K562 (cell line): ENCODE data around the gene AFDN. TPM values are rescaled to one million over a fixed set of nuclear protein-coding genes. Genes with fewer than 3 reads are reported as not detected.

Experiments used
- ELF1 ChIP-seq: fragments of 200-800 bp; sonication (Bioruptor generic); IDR thresholded peaks from 2 replicates; pipeline ENCODE4 v1.6.1; 2016; ENCODE audit warnings: missing genetic modification characterization, missing compliant biosample characterization
- FOXA3 ChIP-seq, 2 experiments: fragments of 450-650 bp in 1 of 2; sonication (generic) in 1 of 2; formaldehyde crosslinking; IDR thresholded peaks in 1 of 2; conservative IDR thresholded peaks in 1 of 2; 2 replicates each; pipeline versions ENCODE4 v1.4.0 to v1.8.0; 2020 to 2022; ENCODE audit warnings: mild to moderate bottlenecking in 2 of 2, missing genetic modification reagents in 1 of 2
- HDAC6 ChIP-seq: IDR thresholded peaks from 2 replicates; pipeline ENCODE4 v1.6.1; 2012; ENCODE audit warnings: low read depth, mild to moderate bottlenecking, control low read depth, inconsistent platforms, low read length, moderate library complexity
- MEIS2 ChIP-seq: fragments of 450-650 bp; IDR thresholded peaks from 2 replicates; pipeline ENCODE4 v1.6.1; 2014; ENCODE audit warnings: mild to moderate bottlenecking; ENCODE audit not compliant: partially characterized antibody
- NR2C1 ChIP-seq, 2 experiments: fragments of 450-650 bp; IDR thresholded peaks; 2 replicates each; pipeline ENCODE4 v1.6.1; 2017; ENCODE audit warnings: mild to moderate bottlenecking in 2 of 2, antibody characterized with exemption in 1 of 2, inconsistent platforms in 1 of 2, missing compliant biosample characterization in 1 of 2, missing genetic modification characterization in 1 of 2
- NR3C1 ChIP-seq: sonication (generic); formaldehyde crosslinking; IDR thresholded peaks from 2 replicates; pipeline ENCODE4 v1.8.1; 2022; ENCODE audit warnings: missing genetic modification reagents
- ZNF586 ChIP-seq: fragments of 450-650 bp; formaldehyde crosslinking; conservative IDR thresholded peaks from 2 replicates; pipeline ENCODE4 v1.4.0; 2020; ENCODE audit warnings: mild to moderate bottlenecking, moderate library complexity
- polyA plus RNA-seq, 8 experiments: library from polyadenylated mRNA; depleted of rRNA in 4 of 8; stranded (reverse) in 5 of 8; unstranded in 3 of 8; fragments of >200 nt; fragmentation: Nextera tagmentation in 2 of 8; fragmentation: Illumina TruSeq in 1 of 8; extraction: Ambion mirVana in 2 of 8; extraction: Trizol in 1 of 8; gene quantifications; 2 replicates each; pipeline versions ENCODE4 v1.2.1 to v1.2.3, GENCODE V29; 2011 to 2014; ENCODE audit warnings: inconsistent platforms in 1 of 8, missing spikeins in 1 of 8
- total RNA-seq, 7 experiments: library from RNA; depleted of rRNA in 6 of 7; stranded (reverse); fragments of >200 nt in 6 of 7; fragmentation: Illumina TruSeq in 2 of 7; extraction: Trizol in 2 of 7; gene quantifications; 2 replicates each; pipeline versions ENCODE4 v1.2.1 to v1.2.3, GENCODE V29; 2011 to 2021; ENCODE audit warnings: low replicate concordance in 1 of 7
- TF ChIP-seq, protein P1 (sequence below): fragments of 250-450 bp; sonication (Bioruptor Pico); IDR thresholded peaks from 2 replicates; pipeline ENCODE4 v1.9.0; 2021; ENCODE audit warnings: mild to moderate bottlenecking, inconsistent platforms
- TF ChIP-seq, protein P2 (sequence below): sonication (generic); formaldehyde crosslinking; IDR thresholded peaks from 2 replicates; pipeline ENCODE4 v1.5.0; 2020; ENCODE audit warnings: missing genetic modification reagents
- TF ChIP-seq, protein P3 (sequence below): fragments of 150-350 bp; IDR thresholded peaks from 2 replicates; pipeline ENCODE4 v1.6.1; 2014; ENCODE audit warnings: low read depth, mild to moderate bottlenecking, low read length, borderline replicate concordance

The AFDN gene
- total and polyA plus RNA-seq, 9 of the 15 experiments (the other 6 are each of a cell fraction or from before 2014, with no cell fraction given), result 7.2 to 129 (median 105) TPM

DNA sequence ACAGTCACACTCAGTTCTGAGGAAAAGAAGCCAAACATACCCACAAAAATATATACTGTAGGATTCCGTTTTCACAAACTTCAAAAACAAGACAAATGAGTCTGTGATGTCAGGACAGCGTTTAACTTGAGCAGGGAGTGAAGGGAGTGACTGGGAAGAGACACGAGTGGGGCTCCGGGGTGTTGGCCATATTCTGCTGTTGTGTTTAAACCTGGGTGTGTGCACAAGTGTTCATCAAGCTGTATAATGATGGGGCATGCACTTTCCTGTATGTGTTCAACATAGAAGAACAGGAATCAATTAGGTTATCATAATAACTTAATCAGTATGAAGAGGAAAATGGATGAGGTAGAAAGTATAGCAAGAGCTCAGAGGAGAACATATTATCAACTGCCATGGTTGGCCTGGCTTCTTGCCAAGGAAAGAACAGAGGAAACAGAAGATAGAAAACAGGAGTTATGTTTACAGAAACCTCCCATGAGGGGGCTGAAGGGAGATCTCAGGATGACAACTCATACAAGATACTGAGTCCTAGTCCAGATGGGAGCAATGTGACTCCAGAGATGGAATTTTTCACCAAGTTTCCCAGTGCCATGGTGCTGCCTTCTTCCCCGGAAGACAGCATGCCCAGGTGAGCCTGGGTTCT is 15.1 kb upstream of the AFDN start (continued):
- TF ChIP-seq, protein P1, sequence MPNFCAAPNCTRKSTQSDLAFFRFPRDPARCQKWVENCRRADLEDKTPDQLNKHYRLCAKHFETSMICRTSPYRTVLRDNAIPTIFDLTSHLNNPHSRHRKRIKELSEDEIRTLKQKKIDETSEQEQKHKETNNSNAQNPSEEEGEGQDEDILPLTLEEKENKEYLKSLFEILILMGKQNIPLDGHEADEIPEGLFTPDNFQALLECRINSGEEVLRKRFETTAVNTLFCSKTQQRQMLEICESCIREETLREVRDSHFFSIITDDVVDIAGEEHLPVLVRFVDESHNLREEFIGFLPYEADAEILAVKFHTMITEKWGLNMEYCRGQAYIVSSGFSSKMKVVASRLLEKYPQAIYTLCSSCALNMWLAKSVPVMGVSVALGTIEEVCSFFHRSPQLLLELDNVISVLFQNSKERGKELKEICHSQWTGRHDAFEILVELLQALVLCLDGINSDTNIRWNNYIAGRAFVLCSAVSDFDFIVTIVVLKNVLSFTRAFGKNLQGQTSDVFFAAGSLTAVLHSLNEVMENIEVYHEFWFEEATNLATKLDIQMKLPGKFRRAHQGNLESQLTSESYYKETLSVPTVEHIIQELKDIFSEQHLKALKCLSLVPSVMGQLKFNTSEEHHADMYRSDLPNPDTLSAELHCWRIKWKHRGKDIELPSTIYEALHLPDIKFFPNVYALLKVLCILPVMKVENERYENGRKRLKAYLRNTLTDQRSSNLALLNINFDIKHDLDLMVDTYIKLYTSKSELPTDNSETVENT (CRISPR knock-in tag), result no peak
- TF ChIP-seq MEIS2 (peak; percentile 1), ZNF586 (no peak), HDAC6 (no peak), ELF1 (tag) (no peak), FOXA3 (CRISPR knock-in tag; conservative IDR thresholded peaks at IDR 0.05 in 1 of 2, IDR thresholded peaks at IDR 0.05 in 1 of 2) (no peak), NR3C1 (no peak), NR2C1 (IDR thresholded peaks at IDR 0.05) (no peak), NR2C1 (tag; IDR thresholded peaks at IDR 0.05) (no peak)
- TF ChIP-seq, protein P2, sequence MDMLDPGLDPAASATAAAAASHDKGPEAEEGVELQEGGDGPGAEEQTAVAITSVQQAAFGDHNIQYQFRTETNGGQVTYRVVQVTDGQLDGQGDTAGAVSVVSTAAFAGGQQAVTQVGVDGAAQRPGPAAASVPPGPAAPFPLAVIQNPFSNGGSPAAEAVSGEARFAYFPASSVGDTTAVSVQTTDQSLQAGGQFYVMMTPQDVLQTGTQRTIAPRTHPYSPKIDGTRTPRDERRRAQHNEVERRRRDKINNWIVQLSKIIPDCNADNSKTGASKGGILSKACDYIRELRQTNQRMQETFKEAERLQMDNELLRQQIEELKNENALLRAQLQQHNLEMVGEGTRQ (CRISPR knock-in tag), result no peak
- TF ChIP-seq, protein P3, sequence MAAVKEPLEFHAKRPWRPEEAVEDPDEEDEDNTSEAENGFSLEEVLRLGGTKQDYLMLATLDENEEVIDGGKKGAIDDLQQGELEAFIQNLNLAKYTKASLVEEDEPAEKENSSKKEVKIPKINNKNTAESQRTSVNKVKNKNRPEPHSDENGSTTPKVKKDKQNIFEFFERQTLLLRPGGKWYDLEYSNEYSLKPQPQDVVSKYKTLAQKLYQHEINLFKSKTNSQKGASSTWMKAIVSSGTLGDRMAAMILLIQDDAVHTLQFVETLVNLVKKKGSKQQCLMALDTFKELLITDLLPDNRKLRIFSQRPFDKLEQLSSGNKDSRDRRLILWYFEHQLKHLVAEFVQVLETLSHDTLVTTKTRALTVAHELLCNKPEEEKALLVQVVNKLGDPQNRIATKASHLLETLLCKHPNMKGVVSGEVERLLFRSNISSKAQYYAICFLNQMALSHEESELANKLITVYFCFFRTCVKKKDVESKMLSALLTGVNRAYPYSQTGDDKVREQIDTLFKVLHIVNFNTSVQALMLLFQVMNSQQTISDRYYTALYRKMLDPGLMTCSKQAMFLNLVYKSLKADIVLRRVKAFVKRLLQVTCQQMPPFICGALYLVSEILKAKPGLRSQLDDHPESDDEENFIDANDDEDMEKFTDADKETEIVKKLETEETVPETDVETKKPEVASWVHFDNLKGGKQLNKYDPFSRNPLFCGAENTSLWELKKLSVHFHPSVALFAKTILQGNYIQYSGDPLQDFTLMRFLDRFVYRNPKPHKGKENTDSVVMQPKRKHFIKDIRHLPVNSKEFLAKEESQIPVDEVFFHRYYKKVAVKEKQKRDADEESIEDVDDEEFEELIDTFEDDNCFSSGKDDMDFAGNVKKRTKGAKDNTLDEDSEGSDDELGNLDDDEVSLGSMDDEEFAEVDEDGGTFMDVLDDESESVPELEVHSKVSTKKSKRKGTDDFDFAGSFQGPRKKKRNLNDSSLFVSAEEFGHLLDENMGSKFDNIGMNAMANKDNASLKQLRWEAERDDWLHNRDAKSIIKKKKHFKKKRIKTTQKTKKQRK, result no peak
